SK-N-SH (cell line): ENCODE data around the gene BIRC7. TPM values are rescaled to one million over a fixed set of nuclear protein-coding genes. Genes with fewer than 3 reads are reported as not detected.
"Not testable (repeated sequence)": the region's sequence is repeated elsewhere in the genome, so short reads cannot be mapped to it uniquely, and the experiment has no call there.

Source experiments
- CTCF ChIA-PET: fragments of 300-600, 350-600 bp; formaldehyde crosslinking; extraction: SDS; loops from one replicate; lab custom pipeline; 2021; lab: Yijun Ruan, JAX
- POLR2A ChIA-PET: fragments of 350-600 bp; sonication (Branson Sonifier 250); formaldehyde crosslinking; extraction: SDS; loops from one replicate; lab custom pipeline; 2020; ENCODE audit warnings: antibody characterized with exemption, inconsistent platforms; lab: Yijun Ruan, JAX
- DNase-seq: peaks from one replicate; pipeline ENCODE4 v3.0.0; 2012
- H2AFZ ChIP-seq: fragments of 200-600 bp; sonication (generic); 2 replicates; pipeline ENCODE4 v1.8.1; 2016; ENCODE audit warnings: antibody characterized with exemption, mild to moderate bottlenecking, low read depth
- H3F3A ChIP-seq: fragments of 200-600 bp; sonication (generic); replicated peaks from 2 replicates; pipeline ENCODE3; 2016; ENCODE audit warnings: antibody characterized with exemption, mild to moderate bottlenecking; ENCODE audit not compliant: insufficient read depth
- H3K27ac ChIP-seq, 2 experiments: fragments of 200-500 bp in 1 of 2; fragments of 200-600 bp in 1 of 2; sonication (Bioruptor generic) in 1 of 2; sonication (generic), shearing (Covaris generic) in 1 of 2; 2 replicates each; pipeline versions ENCODE4 v1.5.1 to v1.6.1; 2014 to 2016; ENCODE audit warnings: low read depth in 2 of 2, inconsistent platforms in 1 of 2, low read length in 1 of 2, mild to moderate bottlenecking in 1 of 2, mixed read lengths in 1 of 2
- H3K27me3 ChIP-seq: fragments of 200-600 bp; sonication (generic), shearing (Covaris generic); 2 replicates; pipeline ENCODE4 v1.6.1; 2016; ENCODE audit warnings: mixed run types; ENCODE audit not compliant: insufficient read depth
- H3K36me3 ChIP-seq, 2 experiments: fragments of 200-500 bp in 1 of 2; fragments of 200-600 bp in 1 of 2; sonication (Bioruptor generic) in 1 of 2; sonication (generic) in 1 of 2; replicated peaks in 1 of 2; 2 replicates each; pipeline versions ENCODE3 to v1.5.1; 2014 to 2016; ENCODE audit warnings: low read length in 1 of 2, mild to moderate bottlenecking in 1 of 2; ENCODE audit not compliant: insufficient read depth in 2 of 2, control insufficient read depth in 1 of 2
- H3K4me1 ChIP-seq, 2 experiments: fragments of 200-500 bp in 1 of 2; fragments of 200-600 bp in 1 of 2; sonication (Bioruptor generic) in 1 of 2; sonication (generic), shearing (Covaris generic) in 1 of 2; 2 replicates each; pipeline versions ENCODE4 v1.5.1 to v1.6.1; 2014 to 2016; ENCODE audit warnings: low read depth in 1 of 2, low read length in 1 of 2, mixed run types in 1 of 2; ENCODE audit not compliant: insufficient read depth in 2 of 2, control insufficient read depth in 1 of 2
- H3K4me2 ChIP-seq: fragments of 200-600 bp; sonication (generic), shearing (Covaris generic); 2 replicates; pipeline ENCODE4 v1.6.1; 2017; ENCODE audit warnings: mixed run types
- H3K4me3 ChIP-seq, 2 experiments: fragments of 200-500 bp in 1 of 2; fragments of 200-600 bp in 1 of 2; sonication (Bioruptor generic) in 1 of 2; sonication (generic), shearing (Covaris generic) in 1 of 2; 2 replicates each; pipeline versions ENCODE4 v1.5.1 to v1.8.1; 2014 to 2016; ENCODE audit warnings: low read depth in 2 of 2, inconsistent platforms in 1 of 2, low read length in 1 of 2, mild to moderate bottlenecking in 1 of 2, mixed read lengths in 1 of 2, moderate library complexity in 1 of 2
- H3K79me2 ChIP-seq: fragments of 200-600 bp; sonication (generic); 2 replicates; pipeline ENCODE4 v1.8.1; 2017; ENCODE audit warnings: mild to moderate bottlenecking; ENCODE audit not compliant: insufficient read depth
- H3K9ac ChIP-seq: fragments of 200-600 bp; sonication (generic); 2 replicates; pipeline ENCODE4 v1.6.1; 2017; ENCODE audit warnings: mixed run types
- H3K9me2 ChIP-seq: fragments of 200-600 bp; sonication (generic); 2 replicates; pipeline ENCODE4 v1.6.1; 2017; ENCODE audit warnings: mixed run types
- H3K9me3 ChIP-seq: fragments of 200-600 bp; sonication (generic); 2 replicates; pipeline ENCODE4 v1.6.1; 2017; ENCODE audit warnings: mixed run types, mild to moderate bottlenecking, moderate library complexity
- H4K20me1 ChIP-seq: fragments of 200-600 bp; sonication (generic); 2 replicates; pipeline ENCODE4 v1.6.1; 2017; ENCODE audit warnings: mild to moderate bottlenecking, mixed run types; ENCODE audit not compliant: insufficient read depth
- CHD2 ChIP-seq: fragments of 150-350 bp; IDR thresholded peaks from 2 replicates; pipeline ENCODE4 v1.6.1; 2018; ENCODE audit warnings: low read length; ENCODE audit not compliant: partially characterized antibody
- ELF1 ChIP-seq: IDR thresholded peaks from 2 replicates; pipeline ENCODE4 v1.4.0; 2012
- JUND ChIP-seq: IDR thresholded peaks from 2 replicates; pipeline ENCODE4 v1.4.0; 2012
- MEF2A ChIP-seq: IDR thresholded peaks from 2 replicates; pipeline ENCODE4 v1.4.0; 2012; ENCODE audit warnings: low read depth, borderline replicate concordance
- NRF1 ChIP-seq: IDR thresholded peaks from 2 replicates; pipeline ENCODE4 v1.6.1; 2012; ENCODE audit warnings: low read depth, mild to moderate bottlenecking, low read length
- POLR2AphosphoS5 ChIP-seq: IDR thresholded peaks from 2 replicates; pipeline ENCODE4 v1.6.1; 2012; ENCODE audit warnings: low read depth, low read length
- RAD21 ChIP-seq: IDR thresholded peaks from 2 replicates; pipeline ENCODE4 v1.6.1; 2012; ENCODE audit warnings: mild to moderate bottlenecking, low read length
- RFX5 ChIP-seq: IDR thresholded peaks from 2 replicates; pipeline ENCODE4 v1.6.1; 2012; ENCODE audit warnings: mild to moderate bottlenecking, improper control_type of control experiment, low read length
- SIN3A ChIP-seq: IDR thresholded peaks from 2 replicates; pipeline ENCODE4 v1.6.1; 2012; ENCODE audit warnings: low read depth, mild to moderate bottlenecking, low read length, moderate library complexity, borderline replicate concordance
- SMC3 ChIP-seq: IDR thresholded peaks from 2 replicates; pipeline ENCODE4 v1.6.1; 2012; ENCODE audit warnings: low read depth, low read length, improper control_type of control experiment
- WGBS: methylation state at CpG from one replicate; pipeline ENCODE4 v1.1.6; 2017; ENCODE audit warnings: low lambda C conversion rate; 5-methylcytosine and 5-hydroxymethylcytosine counted together
- polyA plus RNA-seq, 3 experiments: library from polyadenylated mRNA; depleted of rRNA; stranded (reverse); fragments of >200 nt; gene quantifications; 2 replicates each; pipeline ENCODE4 v1.2.3, GENCODE V29; 2012
- TF ChIP-seq, protein P1 (sequence below): fragments of 200-600 bp; sonication (generic); IDR thresholded peaks from 2 replicates; pipeline ENCODE4 v1.6.1; 2017; ENCODE audit warnings: antibody characterized with exemption, mild to moderate bottlenecking, moderate library complexity
- TF ChIP-seq, protein P2 (sequence below): IDR thresholded peaks from 2 replicates; pipeline ENCODE4 v1.4.0; 2012; ENCODE audit warnings: low read depth, borderline replicate concordance
- TF ChIP-seq, protein P3 (sequence below): fragments of 150-350 bp; IDR thresholded peaks from 2 replicates; pipeline ENCODE4 v1.6.1; 2016; ENCODE audit warnings: mild to moderate bottlenecking, low read depth, low read length
- TF ChIP-seq, protein P4 (sequence below): IDR thresholded peaks from 2 replicates; pipeline ENCODE4 v1.6.1; 2012; ENCODE audit warnings: mild to moderate bottlenecking, low read depth, low read length, moderate library complexity

The BIRC7 gene
- polyA plus RNA-seq, 1 of the 3 experiments (the other 2 are of a cell fraction), result not detected

DNA sequence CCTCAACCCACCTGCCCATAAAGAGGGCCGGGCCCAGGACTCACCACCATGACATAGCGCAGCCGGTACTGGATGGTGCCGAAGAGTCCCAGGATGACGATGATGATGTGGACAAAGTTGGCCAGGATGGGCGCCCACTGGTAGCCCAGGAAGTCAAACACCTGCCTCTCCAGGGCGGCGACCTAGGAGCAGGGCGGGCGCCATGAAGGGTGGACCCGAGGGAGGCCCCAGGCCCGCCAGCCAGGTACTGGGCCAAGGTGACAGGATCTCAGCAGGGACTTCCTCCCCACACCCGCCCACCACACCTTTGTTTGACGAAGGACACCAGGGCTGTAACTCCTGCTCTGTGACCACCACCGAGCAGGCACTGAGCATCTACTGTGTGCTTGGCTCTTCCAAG lies 14.2 kb downstream of the BIRC7 start:
- no peak for DNase-seq
- Histone ChIP-seq H3K9me3 (no peaks in the 10 kb centered on the region), H3K4me2 (no peak overlapping the region), H2AFZ (no peak overlapping the region), H3K9ac (no peak overlapping the region), H3F3A (no peaks in the 10 kb centered on the region), H3K27me3 (peaks cover 27% of the 10 kb centered on the region), H3K79me2 (no peaks in the 10 kb centered on the region), H3K9me2 (no peaks in the 10 kb centered on the region), H3K4me1 (peaks cover 0 to 4% of the 10 kb centered on the region in 2 experiments; a peak in 1 of 4 replicates), H3K4me3 (no peak overlapping the region), H3K36me3 (no peaks in the 10 kb centered on the region), H3K27ac (no peak overlapping the region), H4K20me1 (no peaks in the 10 kb centered on the region)
- TF ChIP-seq JUND, result no peak
- no peak for TF ChIP-seq MEF2A
- TF ChIP-seq SIN3A, result no peak
- no peak for TF ChIP-seq CHD2
- CTCF ChIA-PET, result interaction anchor here (1.1 to 15.6 kb wide), 2 partner anchors 26 to 194 kb away, joined by 3 to 168 read pairs; no protein-coding TSS in a partner anchor
- POLR2A ChIA-PET, result no interaction called here
- 85% methylated on average over 7 of the region's 15 CpGs for WGBS

DNA sequence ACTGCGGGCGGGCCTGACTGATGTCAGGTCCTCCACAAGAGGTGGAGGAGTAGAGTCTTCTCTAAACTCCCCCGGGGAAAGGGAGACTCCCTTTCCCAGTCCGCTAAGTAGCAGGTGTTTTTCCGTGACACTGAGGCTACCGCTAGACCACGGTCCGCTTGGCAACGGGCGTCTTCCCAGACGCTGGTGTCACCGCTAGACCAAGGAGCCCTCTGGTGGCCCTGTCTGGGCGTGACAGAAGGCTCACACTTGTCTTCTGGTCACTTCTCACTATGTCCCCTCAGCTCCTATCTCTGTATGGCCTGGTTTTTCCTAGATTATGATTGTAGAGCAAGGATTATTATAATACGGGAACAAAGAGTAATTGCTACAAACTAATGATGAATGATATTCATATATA lies 15.6 kb downstream of the BIRC7 start:
- H3K4me1 ChIP-seq, H3K79me2 ChIP-seq, H3K4me3 ChIP-seq, DNase-seq, H3K27ac ChIP-seq, H2AFZ ChIP-seq, H3K9ac ChIP-seq, H3F3A ChIP-seq, H3K4me2 ChIP-seq, H3K9me2 ChIP-seq, H4K20me1 ChIP-seq, POLR2A ChIA-PET, H3K36me3 ChIP-seq, H3K9me3 ChIP-seq: not testable (repeated sequence)
- 38% methylated on average over 7 of the region's 14 CpGs for WGBS
- CTCF ChIA-PET, result interaction anchor here (0.6 to 5.8 kb wide), 4 partner anchors 21 to 59 kb away, joined by 3 to 74 read pairs (median 6); no protein-coding TSS in a partner anchor
- TF ChIP-seq SMC3 (0 out of 2 replicates have a peak, but pooled peaks have one; percentile 5), RAD21 (peak; percentile 22; the same call in 1 of the 2 replicates)
- TF ChIP-seq, protein P1, sequence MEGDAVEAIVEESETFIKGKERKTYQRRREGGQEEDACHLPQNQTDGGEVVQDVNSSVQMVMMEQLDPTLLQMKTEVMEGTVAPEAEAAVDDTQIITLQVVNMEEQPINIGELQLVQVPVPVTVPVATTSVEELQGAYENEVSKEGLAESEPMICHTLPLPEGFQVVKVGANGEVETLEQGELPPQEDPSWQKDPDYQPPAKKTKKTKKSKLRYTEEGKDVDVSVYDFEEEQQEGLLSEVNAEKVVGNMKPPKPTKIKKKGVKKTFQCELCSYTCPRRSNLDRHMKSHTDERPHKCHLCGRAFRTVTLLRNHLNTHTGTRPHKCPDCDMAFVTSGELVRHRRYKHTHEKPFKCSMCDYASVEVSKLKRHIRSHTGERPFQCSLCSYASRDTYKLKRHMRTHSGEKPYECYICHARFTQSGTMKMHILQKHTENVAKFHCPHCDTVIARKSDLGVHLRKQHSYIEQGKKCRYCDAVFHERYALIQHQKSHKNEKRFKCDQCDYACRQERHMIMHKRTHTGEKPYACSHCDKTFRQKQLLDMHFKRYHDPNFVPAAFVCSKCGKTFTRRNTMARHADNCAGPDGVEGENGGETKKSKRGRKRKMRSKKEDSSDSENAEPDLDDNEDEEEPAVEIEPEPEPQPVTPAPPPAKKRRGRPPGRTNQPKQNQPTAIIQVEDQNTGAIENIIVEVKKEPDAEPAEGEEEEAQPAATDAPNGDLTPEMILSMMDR, result peak; percentile 7; the same call in 1 of the 2 replicates
- peaks cover 33% of the 10 kb centered on the region for H3K27me3 ChIP-seq

DNA sequence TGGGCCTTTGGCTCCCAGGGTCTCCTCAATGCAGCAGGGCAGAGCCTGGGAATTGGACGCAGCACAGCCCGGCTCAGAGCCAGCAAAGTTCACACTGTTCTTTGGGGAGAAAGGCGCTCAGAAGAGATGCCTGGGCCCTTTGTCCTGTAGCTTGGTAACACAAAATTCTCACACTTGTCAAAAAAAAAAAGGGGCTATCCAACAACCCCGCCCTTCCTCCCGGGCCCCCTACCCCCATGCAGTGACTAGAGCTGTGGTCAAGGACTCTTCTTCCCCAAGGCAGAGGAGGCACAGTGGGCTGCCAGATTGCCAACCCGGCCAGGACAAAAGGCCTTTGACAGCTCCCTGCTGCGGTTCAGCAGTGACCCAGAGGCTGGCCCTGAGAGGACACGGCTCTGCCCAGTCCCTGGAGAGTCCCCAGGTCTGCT lies 16.6 kb downstream of the BIRC7 start:
- ChIA-PET CTCF (interaction anchor here (1.2 to 5.8 kb wide), 4 partner anchors 22 to 69 kb away, joined by 3 to 74 read pairs (median 6); no protein-coding TSS in a partner anchor), POLR2A (no interaction called here)
- no peak overlapping the region for H3K27ac ChIP-seq
- no peak overlapping the region for H3K4me2 ChIP-seq
- H3K9me2 ChIP-seq, result no peaks in the 10 kb centered on the region
- 46% methylated on average over 6 of the region's 8 CpGs for WGBS
- no peak overlapping the region for H2AFZ ChIP-seq
- H3K36me3 ChIP-seq, result no peaks in the 10 kb centered on the region
- no peaks in the 10 kb centered on the region for H3K79me2 ChIP-seq
- H3K27me3 ChIP-seq, result peaks cover 33% of the 10 kb centered on the region
- H3K4me1 ChIP-seq, result no peaks in the 10 kb centered on the region; a peak in 1 of 4 replicates
- no peaks in the 10 kb centered on the region for H3K9me3 ChIP-seq
- no peaks in the 10 kb centered on the region for H3F3A ChIP-seq
- no peak overlapping the region for H3K4me3 ChIP-seq
- DNase-seq, result no peak
- no peaks in the 10 kb centered on the region for H4K20me1 ChIP-seq
- no peak overlapping the region for H3K9ac ChIP-seq
- TF ChIP-seq JUND (no peak), ELF1 (no peak), RFX5 (no peak), POLR2AphosphoS5 (no peak), NRF1 (no peak), MEF2A (no peak), RAD21 (no peak)
- TF ChIP-seq, protein P2, sequence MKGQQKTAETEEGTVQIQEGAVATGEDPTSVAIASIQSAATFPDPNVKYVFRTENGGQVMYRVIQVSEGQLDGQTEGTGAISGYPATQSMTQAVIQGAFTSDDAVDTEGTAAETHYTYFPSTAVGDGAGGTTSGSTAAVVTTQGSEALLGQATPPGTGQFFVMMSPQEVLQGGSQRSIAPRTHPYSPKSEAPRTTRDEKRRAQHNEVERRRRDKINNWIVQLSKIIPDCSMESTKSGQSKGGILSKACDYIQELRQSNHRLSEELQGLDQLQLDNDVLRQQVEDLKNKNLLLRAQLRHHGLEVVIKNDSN, result no peak
- TF ChIP-seq, protein P3, sequence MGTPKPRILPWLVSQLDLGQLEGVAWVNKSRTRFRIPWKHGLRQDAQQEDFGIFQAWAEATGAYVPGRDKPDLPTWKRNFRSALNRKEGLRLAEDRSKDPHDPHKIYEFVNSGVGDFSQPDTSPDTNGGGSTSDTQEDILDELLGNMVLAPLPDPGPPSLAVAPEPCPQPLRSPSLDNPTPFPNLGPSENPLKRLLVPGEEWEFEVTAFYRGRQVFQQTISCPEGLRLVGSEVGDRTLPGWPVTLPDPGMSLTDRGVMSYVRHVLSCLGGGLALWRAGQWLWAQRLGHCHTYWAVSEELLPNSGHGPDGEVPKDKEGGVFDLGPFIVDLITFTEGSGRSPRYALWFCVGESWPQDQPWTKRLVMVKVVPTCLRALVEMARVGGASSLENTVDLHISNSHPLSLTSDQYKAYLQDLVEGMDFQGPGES, result no peak
- TF ChIP-seq, protein P4, sequence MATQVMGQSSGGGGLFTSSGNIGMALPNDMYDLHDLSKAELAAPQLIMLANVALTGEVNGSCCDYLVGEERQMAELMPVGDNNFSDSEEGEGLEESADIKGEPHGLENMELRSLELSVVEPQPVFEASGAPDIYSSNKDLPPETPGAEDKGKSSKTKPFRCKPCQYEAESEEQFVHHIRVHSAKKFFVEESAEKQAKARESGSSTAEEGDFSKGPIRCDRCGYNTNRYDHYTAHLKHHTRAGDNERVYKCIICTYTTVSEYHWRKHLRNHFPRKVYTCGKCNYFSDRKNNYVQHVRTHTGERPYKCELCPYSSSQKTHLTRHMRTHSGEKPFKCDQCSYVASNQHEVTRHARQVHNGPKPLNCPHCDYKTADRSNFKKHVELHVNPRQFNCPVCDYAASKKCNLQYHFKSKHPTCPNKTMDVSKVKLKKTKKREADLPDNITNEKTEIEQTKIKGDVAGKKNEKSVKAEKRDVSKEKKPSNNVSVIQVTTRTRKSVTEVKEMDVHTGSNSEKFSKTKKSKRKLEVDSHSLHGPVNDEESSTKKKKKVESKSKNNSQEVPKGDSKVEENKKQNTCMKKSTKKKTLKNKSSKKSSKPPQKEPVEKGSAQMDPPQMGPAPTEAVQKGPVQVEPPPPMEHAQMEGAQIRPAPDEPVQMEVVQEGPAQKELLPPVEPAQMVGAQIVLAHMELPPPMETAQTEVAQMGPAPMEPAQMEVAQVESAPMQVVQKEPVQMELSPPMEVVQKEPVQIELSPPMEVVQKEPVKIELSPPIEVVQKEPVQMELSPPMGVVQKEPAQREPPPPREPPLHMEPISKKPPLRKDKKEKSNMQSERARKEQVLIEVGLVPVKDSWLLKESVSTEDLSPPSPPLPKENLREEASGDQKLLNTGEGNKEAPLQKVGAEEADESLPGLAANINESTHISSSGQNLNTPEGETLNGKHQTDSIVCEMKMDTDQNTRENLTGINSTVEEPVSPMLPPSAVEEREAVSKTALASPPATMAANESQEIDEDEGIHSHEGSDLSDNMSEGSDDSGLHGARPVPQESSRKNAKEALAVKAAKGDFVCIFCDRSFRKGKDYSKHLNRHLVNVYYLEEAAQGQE, result no peak
